Erythroblast (primary cell): ENCODE measurements around the gene RFX2.

Experiments used
- GATA1 ChIP-seq: IDR thresholded peaks from 2 replicates; pipeline ENCODE4 v1.6.1; 2011; ENCODE audit warnings: low read depth, mild to moderate bottlenecking, control low read depth, low read length, moderate library complexity
- POLR2A ChIP-seq: IDR thresholded peaks from 2 replicates; pipeline ENCODE4 v1.6.1; 2011; ENCODE audit warnings: mild to moderate bottlenecking, low read length

GRCh38 chr19:5957170-5957569 lies 153.1 kb downstream of the RFX2 start:
- no peak for TF ChIP-seq POLR2A
- TF ChIP-seq GATA1: no peak
